Keratinocyte (primary cell): Measurements from ENCODE around the gene TGFBRAP1. TPM values are rescaled to one million over a fixed set of nuclear protein-coding genes. Genes with fewer than 3 reads are reported as not detected.
A peak's percentile ranks its signal among the peaks of the same experiment; 100 is the strongest.

ENCODE experiments used
- DNase-seq: peaks from one replicate; pipeline ENCODE4 v3.0.0-alpha.2; 2011; ENCODE audit warnings: low read depth, missing footprints, low spot score
- FAIRE-seq: peaks from 2 replicates; lab custom pipeline; 2011; peaks lifted over from hg19 to GRCh38; lab: Jason Lieb, UNC
- H2AFZ ChIP-seq: 2 replicates; pipeline ENCODE4 v1.6.0; 2012; ENCODE audit warnings: low read length, control low read depth, inconsistent platforms; ENCODE audit not compliant: control insufficient read depth
- H3K27ac ChIP-seq: 2 replicates; pipeline ENCODE4 v1.5.1; 2011; ENCODE audit warnings: low read length; ENCODE audit not compliant: control insufficient read depth, insufficient read depth
- H3K27me3 ChIP-seq: 3 replicates; pipeline ENCODE4 v1.6.0; 2011; ENCODE audit warnings: low read length; ENCODE audit not compliant: control insufficient read depth, insufficient read depth; ENCODE audit errors: extremely low read depth
- H3K36me3 ChIP-seq, 2 experiments: 2 replicates in 1 of 2; 3 replicates in 1 of 2; pipeline ENCODE4 v1.5.1; 2011; ENCODE audit warnings: low read length in 2 of 2, mild to moderate bottlenecking in 1 of 2; ENCODE audit not compliant: control insufficient read depth in 2 of 2, insufficient read depth in 2 of 2; ENCODE audit errors: extremely low read depth in 1 of 2
- H3K4me1 ChIP-seq: 3 replicates; pipeline ENCODE4 v1.5.1; 2011; ENCODE audit warnings: low read length; ENCODE audit not compliant: control insufficient read depth, insufficient read depth; ENCODE audit errors: extremely low read depth
- H3K4me2 ChIP-seq: 3 replicates; pipeline ENCODE4 v1.6.0; 2011; ENCODE audit warnings: low read depth, low read length; ENCODE audit not compliant: control insufficient read depth, insufficient read depth; ENCODE audit errors: extremely low read depth
- H3K4me3 ChIP-seq, 3 experiments: fragments of 200-600 bp in 1 of 3; sonication (generic) in 1 of 3; 2 replicates in 2 of 3; 3 replicates in 1 of 3; pipeline ENCODE4 v1.5.1; 2011 to 2016; ENCODE audit warnings: low read length in 3 of 3, mild to moderate bottlenecking in 3 of 3, control low read depth in 2 of 3, inconsistent platforms in 1 of 3, low read depth in 1 of 3, mixed read lengths in 1 of 3, mixed run types in 1 of 3, moderate library complexity in 1 of 3; ENCODE audit not compliant: control insufficient read depth in 2 of 3, insufficient read depth in 2 of 3; ENCODE audit errors: extremely low read depth in 1 of 3
- H3K79me2 ChIP-seq: 2 replicates; pipeline ENCODE4 v1.6.0; 2012; ENCODE audit warnings: low read length; ENCODE audit not compliant: control insufficient read depth, insufficient read depth
- H3K9ac ChIP-seq: 3 replicates; pipeline ENCODE4 v1.6.0; 2011; ENCODE audit warnings: low read length; ENCODE audit not compliant: control insufficient read depth, insufficient read depth; ENCODE audit errors: extremely low read depth
- H3K9me1 ChIP-seq: 3 replicates; pipeline ENCODE4 v1.6.0; 2011; ENCODE audit warnings: low read length; ENCODE audit not compliant: control insufficient read depth, insufficient read depth; ENCODE audit errors: extremely low read depth
- H3K9me3 ChIP-seq: 2 replicates; pipeline ENCODE4 v1.5.1; 2012; ENCODE audit warnings: low read depth, low read length; ENCODE audit not compliant: control insufficient read depth
- H4K20me1 ChIP-seq: 3 replicates; pipeline ENCODE4 v1.6.0; 2011; ENCODE audit warnings: low read length; ENCODE audit not compliant: control insufficient read depth, insufficient read depth; ENCODE audit errors: extremely low read depth
- EZH2 ChIP-seq: IDR thresholded peaks from one replicate; pipeline ENCODE4 v1.6.1; 2012; ENCODE audit warnings: inconsistent platforms, mild to moderate bottlenecking, low read length, moderate library complexity
- dilution Hi-C: fragments of 300-500 bp; cut with MboI; formaldehyde crosslinking; loops from one replicate; pipeline ENCODE4 v1.7.0; 2020; ENCODE audit warnings: low sequenced_read_pairs; ENCODE audit not compliant: extremely low pct_ligation_motif_present
- polyA plus RNA-seq, 5 experiments: library from polyadenylated mRNA; depleted of rRNA in 3 of 5; stranded (reverse) in 3 of 5; stranded (forward) in 1 of 5; unstranded in 1 of 5; fragments of >200 nt; gene quantifications; 1 replicate in 1 of 5; 2 replicates in 3 of 5; 3 replicates in 1 of 5; pipeline versions ENCODE4 v1.2.1 to v1.2.3, GENCODE V29; 2011 to 2012; ENCODE audit warnings: missing spikeins in 2 of 5, low read depth in 1 of 5, low replicate concordance in 1 of 5
- TF ChIP-seq, protein P1 (sequence below), 3 experiments: IDR thresholded peaks in 1 of 3; conservative IDR thresholded peaks in 1 of 3; optimal IDR thresholded peaks in 1 of 3; 2 replicates in 2 of 3; 3 replicates in 1 of 3; pipeline versions ENCODE3 to v1.5.1; 2011; ENCODE audit warnings: low read length in 3 of 3, mild to moderate bottlenecking in 3 of 3, moderate library complexity in 2 of 3, control low read depth in 1 of 3, inconsistent platforms in 1 of 3; ENCODE audit not compliant: insufficient read depth in 2 of 3; ENCODE audit errors: extremely low read depth in 1 of 3

TGFBRAP1 gene
- polyA plus RNA-seq, 1 donor (not counting 4 experiments of a cell fraction or from before 2014, with no cell fraction given): 9.3 TPM

GRCh38 chr2:105236060-105236424 lies 93.5 kb downstream of the TGFBRAP1 start:
- dilution Hi-C loops: no loop called here
- Histone ChIP-seq H3K27me3 (peaks cover 6% of the 10 kb centered on the region), H3K9me1 (no peaks in the 10 kb centered on the region), H3K9me3 (no peaks in the 10 kb centered on the region), H4K20me1 (no peaks in the 10 kb centered on the region), H3K27ac (no peak overlapping the region), H3K9ac (no peak overlapping the region), H3K79me2 (no peaks in the 10 kb centered on the region), H3K4me2 (peak overlapping the region; percentile 55), H3K36me3 (no peaks in the 10 kb centered on the region), H3K4me3 (no peak overlapping the region), H2AFZ (no peak overlapping the region), H3K4me1 (peaks cover 8% of the 10 kb centered on the region)
- FAIRE-seq: no peak
- DNase-seq: no peak
- TF ChIP-seq, protein P1, sequence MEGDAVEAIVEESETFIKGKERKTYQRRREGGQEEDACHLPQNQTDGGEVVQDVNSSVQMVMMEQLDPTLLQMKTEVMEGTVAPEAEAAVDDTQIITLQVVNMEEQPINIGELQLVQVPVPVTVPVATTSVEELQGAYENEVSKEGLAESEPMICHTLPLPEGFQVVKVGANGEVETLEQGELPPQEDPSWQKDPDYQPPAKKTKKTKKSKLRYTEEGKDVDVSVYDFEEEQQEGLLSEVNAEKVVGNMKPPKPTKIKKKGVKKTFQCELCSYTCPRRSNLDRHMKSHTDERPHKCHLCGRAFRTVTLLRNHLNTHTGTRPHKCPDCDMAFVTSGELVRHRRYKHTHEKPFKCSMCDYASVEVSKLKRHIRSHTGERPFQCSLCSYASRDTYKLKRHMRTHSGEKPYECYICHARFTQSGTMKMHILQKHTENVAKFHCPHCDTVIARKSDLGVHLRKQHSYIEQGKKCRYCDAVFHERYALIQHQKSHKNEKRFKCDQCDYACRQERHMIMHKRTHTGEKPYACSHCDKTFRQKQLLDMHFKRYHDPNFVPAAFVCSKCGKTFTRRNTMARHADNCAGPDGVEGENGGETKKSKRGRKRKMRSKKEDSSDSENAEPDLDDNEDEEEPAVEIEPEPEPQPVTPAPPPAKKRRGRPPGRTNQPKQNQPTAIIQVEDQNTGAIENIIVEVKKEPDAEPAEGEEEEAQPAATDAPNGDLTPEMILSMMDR (optimal IDR thresholded peaks at IDR 0.05 in 1 of 3, IDR thresholded peaks at IDR 0.05 in 1 of 3, conservative IDR thresholded peaks at IDR 0.05 in 1 of 3; ENCODE audit: extremely low read depth in 1 of 3, insufficient read depth in 2 of 3, low read length in 3 of 3): no peak
- TF ChIP-seq EZH2: no peak

- no peaks in the 10 kb centered on the region for H3K9me3 ChIP-seq
- H3K36me3 ChIP-seq: no peaks in the 10 kb centered on the region
- H3K4me1 ChIP-seq: peaks cover 8% of the 10 kb centered on the region
- H3K9ac ChIP-seq: no peak overlapping the region
- no peak overlapping the region for H3K27ac ChIP-seq
- DNase-seq (peak; percentile 33), FAIRE-seq (peak; percentile 68)
- no peaks in the 10 kb centered on the region for H4K20me1 ChIP-seq
- no peak for TF ChIP-seq EZH2
- TF ChIP-seq, protein P1 (optimal IDR thresholded peaks at IDR 0.05 in 1 of 3, IDR thresholded peaks at IDR 0.05 in 1 of 3, conservative IDR thresholded peaks at IDR 0.05 in 1 of 3; ENCODE audit: extremely low read depth in 1 of 3, insufficient read depth in 2 of 3, low read length in 3 of 3): peak; percentile 61 to 81 (median 71)
- no peak overlapping the region for H3K4me3 ChIP-seq
- no peak overlapping the region for H2AFZ ChIP-seq
- no peaks in the 10 kb centered on the region for H3K9me1 ChIP-seq
- no peaks in the 10 kb centered on the region for H3K79me2 ChIP-seq
- dilution Hi-C loops: no loop called here
- peaks cover 6% of the 10 kb centered on the region for H3K27me3 ChIP-seq
- peak overlapping the region; percentile 55 for H3K4me2 ChIP-seq
These were observed 94.0 kb downstream of the TGFBRAP1 start for GRCh38 chr2:105235388-105236059.
